Measurements from ENCODE around the gene PITPNC1. TPM values are rescaled to one million over a fixed set of nuclear protein-coding genes. Genes with fewer than 3 reads are reported as not detected.
"Not testable (repeated sequence)": the region's sequence is repeated elsewhere in the genome, so short reads cannot be mapped to it uniquely, and the experiment has no call there.

The PITPNC1 gene
- total RNA-seq, 1 donor from 2014 or later, result 7.3 TPM

DNA sequence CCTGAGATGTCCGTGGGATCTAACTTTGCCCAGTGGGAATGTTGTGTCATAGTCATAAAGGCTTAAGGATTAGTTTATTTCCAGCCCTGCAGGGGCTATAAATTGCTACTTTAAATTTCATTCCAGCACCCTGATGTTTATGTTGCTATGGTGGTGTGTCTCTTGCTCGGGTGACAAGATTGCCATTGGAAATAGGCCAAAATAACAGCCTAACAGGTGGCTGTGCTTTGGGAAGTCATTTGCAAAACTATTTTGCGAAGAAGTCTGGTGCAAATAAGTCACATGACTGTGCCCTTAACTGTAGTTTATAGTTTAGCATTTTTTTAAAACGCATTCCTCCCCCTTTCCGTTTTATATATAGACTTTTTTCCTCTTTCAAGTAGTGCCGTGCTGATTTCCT is 23.1 kb downstream of the PITPNC1 start:
- DNase-seq (ENCODE audit: low read depth, low spot score), result no peak

DNA sequence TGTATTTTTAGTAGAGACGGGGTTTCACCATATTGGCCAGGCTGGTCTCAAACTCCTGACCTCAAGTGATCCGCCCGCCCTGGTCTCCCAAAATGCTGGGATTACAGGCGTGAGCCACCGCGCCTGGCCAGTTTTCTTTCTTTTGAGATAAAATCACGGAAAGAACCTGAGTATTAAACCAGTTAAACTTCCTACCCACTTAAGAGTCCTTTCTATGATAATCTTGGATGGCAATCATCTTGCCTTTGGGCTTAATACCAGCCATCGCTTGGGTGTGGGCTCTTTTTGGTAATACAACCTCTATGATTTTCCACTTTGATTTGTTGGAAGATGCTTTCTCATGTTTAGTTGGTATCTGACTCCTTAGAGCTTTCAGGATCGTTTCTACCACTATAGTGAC is 24.0 kb downstream of the PITPNC1 start:
- DNase-seq (ENCODE audit: low read depth, low spot score), result no peak

DNA sequence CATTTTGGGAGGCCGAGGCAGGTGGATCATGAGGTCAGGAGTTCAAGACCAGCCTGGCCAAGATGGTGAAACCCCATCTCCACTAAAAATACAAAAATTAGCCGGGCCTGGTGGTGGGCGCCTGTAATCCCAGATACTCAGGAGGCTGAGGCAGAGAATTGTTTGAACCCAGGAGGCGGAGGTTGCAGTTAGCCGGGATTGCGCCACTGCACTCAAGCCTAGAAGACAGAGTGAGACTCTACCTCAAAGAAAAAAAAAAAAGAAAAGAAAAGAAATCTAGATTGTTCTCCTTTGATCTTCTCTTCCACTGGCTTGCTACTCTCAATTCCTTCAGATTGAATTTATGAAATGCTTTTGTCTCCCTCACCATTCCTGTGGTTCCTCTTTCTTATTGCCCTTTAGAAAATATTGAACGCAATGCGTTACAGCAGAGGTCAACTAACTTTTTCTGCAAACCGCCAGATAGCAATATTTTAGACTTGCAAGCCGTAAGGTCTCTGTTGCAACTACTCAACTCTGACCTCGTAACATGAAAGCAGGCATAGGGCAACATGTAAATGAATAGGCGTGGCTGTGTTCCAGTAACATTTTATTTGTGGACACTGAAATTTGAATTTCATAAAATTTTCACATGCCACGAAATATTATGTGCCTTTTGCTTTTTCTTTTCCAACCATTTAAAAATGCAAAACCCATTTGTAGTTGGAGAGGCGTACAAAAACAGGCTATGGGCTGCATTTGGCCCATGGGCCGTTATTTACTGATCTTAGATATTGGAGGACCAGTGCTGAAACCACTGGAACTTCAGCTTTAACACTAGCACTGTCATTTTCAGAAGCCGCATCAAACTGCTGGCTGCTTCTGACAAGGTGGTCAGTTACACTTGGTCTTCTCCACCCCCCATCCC is 24.8 kb downstream of the PITPNC1 start:
- DNase-seq (ENCODE audit: low read depth, low spot score), result no peak

DNA sequence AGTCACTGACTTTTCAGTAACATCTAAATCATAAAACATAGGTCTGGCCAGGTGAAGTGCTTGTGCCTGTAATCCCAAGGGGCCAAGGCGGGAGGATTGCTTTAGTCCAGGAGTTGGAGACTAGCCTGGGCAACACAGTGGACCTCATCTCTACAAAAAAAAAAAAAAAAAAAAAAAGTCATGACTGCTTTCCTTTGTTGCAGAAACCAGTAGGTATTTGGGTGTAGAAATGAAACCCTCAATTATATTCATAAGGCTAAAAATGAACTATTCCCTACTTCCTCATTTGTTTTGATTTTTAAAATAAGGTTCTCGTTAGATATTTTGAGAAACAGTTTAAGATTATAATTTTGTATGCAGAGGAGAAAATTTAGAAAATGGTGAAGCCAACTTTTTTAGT is 26.0 kb downstream of the PITPNC1 start:
- no peak for DNase-seq (ENCODE audit: low read depth, low spot score)

DNA sequence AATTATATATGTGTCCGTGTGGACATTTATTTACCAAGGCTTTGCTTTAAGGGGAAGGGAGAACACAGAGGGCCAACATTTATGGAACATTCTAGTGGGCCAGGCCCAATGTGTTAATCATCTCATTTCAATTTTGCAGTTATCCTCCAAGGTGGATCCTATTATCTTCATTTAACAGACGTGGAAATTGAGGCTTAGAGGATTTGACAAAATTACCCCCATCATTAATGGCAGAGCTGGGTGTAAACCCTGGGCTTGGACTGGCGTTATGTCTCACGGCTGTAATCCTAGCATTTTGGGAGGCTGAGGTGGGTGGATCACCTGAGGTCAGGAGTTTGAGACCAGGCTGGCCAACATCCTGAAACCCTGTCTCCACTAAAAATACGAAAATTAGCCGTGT is 26.4 kb downstream of the PITPNC1 start:
- no peak for DNase-seq (ENCODE audit: low read depth, low spot score)

DNA sequence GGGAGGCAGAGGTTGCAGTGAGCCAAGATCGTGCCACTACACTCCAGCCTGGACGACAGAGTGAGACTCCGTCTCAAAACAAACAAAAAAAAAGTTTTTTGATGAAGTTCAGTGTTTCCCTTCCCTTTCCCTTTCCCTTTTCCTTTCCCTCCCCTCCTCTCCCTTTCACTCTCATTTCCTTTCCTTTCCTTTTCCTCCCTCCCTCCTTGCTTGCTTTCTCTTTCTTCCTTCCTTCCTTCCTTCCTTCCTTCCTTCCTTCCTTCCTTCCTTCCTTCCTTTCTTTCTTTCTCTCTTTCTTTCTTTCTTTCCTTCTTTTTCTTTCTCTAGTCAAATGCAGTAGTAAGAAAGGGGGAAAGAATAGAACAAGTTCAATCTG is 31.4 kb downstream of the PITPNC1 start:
- DNase-seq (ENCODE audit: low read depth, low spot score), result not testable (repeated sequence)

DNA sequence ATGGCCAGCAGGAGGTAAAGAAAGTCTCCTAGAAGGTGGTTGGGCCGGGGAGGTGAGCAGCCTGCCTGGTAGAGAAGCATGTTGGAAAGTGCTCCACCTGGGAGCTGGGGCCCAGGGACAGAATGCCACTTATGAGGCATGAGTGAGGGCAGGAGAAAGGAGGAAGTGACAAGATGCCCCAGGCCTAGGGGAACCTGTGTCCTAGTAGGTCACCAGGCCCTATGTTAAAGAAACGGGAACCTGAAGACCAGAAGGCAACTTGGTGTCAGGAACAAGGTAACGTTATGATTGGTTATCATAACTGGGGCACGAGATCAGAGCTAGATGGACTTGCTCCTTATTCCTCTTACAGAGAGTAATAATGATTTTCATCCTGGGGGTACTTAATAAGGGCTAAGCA is 34.3 kb downstream of the PITPNC1 start:
- DNase-seq (ENCODE audit: low read depth, low spot score), result no peak

DNA sequence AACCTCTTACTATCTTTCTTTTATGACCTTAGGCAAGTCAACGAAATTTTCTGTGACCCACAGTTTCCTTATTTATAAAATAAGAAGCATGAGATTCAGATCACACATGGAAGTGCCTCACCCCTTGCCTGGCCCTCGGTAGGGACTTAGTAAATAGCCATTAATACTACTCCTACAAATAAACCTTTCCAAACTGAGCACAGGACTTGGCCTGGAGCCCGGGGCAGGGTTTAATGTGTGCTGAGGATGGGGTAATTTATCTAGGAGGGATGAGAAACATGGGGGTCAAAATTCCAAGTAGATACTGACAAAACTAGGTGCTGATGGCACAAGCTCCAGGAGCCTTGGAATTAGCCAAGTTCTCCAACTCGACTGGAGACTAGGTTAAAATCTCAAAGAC is 35.0 kb downstream of the PITPNC1 start:
- DNase-seq (ENCODE audit: low read depth, low spot score), result no peak

DNA sequence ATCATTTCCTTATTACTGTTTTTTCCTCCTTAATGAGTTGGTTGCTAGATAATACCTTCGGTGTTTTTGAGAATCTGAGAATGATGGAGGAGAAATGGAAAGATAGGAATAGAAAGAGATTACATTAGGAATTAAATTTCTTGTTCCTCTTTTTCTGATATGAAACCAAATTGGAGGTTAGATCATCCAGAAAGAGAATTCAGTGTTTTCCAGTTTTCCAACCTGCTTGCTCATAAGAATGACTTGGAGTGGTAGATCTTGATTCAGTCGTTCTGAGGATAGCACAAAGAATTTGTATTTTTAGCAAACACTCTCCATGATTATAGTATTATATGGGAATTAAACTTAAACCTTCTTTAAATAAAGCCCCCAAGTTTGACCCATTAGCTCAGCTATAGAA is 35.9 kb downstream of the PITPNC1 start:
- DNase-seq (ENCODE audit: low read depth, low spot score), result no peak

DNA sequence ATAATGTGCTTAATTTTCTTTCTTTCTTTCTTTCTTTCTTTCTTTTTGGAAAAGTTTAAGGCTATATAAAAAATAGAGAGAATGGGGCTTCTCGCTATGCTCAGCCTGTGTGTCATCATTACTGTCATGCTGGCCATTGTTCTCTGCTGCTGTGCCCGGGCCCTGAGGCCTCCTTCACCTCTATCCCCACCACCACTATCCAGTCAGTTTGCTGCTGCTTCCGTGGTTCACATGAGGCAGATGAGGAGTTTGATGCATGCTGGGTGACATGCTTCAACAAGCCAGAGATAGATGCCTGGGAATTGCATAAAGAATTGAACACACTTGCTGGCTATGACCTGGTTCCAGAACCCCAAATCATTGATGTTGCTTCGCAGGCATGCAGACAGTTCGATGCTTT is 36.3 kb downstream of the PITPNC1 start:
- DNase-seq (ENCODE audit: low read depth, low spot score), result no peak

DNA sequence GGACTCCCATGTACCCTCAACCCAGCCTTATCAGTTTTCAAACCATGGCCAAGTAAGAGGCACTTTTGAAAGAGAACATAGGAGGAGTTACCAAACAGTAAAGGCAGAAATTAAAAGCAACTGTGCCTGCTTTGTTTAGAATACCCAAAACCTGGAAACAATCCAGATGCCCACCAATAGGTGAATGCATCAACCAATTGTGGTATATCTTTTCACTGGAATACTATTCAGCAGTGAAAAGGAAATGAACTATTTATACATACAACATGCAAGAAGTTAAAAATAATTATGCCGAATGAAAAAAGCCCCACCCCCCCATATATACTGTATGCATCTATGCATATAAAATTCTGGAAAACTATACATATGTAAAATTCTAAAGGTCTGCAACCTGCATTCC is 37.0 kb downstream of the PITPNC1 start:
- no peak for DNase-seq (ENCODE audit: low read depth, low spot score)

DNA sequence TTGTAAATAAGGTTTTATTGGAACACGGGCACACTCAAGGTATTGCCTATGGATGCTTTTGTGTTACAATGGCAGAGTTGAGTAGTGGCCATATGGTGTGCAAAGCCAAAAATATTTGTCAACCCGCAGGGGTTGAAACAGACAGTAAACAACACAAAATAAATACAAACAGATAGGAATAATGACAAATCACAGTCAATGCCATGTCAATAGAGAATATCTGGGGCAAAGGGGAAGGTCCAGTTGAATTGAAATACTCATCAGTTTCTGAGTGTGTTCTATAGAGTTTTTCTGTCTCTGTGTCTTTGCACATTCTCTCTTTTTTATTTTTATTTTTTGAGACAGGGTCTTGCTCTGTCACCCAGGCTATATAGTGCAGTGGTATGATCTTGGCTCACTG is 37.5 kb downstream of the PITPNC1 start:
- DNase-seq (ENCODE audit: low read depth, low spot score), result no peak

DNA sequence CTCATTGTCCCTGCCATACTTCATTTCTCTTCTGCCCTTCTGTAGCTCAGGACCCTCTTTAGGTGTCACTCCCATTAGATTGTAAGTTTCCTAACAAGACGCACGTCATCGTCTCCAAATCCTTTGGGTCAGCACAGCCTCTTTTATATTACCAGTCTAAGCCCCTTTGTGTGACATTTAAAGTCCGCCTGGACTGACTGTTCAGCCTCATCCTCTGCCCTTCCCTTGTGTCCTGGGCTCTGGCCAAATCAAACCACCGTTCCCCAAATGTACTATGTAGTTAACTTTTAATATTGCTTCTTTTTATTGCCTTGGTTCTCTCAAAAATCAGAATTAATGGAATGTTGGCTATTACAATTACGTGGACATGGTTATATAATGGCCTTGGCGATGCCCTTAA is 38.2 kb downstream of the PITPNC1 start:
- no peak for DNase-seq (ENCODE audit: low read depth, low spot score)

DNA sequence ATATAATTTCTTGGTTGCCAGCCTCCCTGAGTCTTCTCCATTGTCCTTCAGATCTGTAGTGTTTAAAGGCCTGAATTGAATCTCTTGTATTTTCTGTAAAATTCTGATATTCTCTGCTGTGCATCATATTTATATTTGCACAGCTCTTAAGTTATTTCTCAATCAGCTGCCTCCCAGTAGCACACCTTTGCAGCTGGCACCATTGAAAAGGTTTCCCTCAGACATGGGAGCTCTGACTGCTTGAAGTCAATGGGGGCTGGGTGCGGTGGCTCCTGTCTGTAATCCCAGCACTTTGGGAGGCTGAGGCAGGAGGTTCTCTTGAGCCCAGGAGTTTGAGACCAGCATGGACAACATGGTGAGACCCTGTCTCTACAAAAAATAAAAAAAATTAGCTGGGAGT is 40.4 kb downstream of the PITPNC1 start:
- DNase-seq (ENCODE audit: low read depth, low spot score), result no peak

DNA sequence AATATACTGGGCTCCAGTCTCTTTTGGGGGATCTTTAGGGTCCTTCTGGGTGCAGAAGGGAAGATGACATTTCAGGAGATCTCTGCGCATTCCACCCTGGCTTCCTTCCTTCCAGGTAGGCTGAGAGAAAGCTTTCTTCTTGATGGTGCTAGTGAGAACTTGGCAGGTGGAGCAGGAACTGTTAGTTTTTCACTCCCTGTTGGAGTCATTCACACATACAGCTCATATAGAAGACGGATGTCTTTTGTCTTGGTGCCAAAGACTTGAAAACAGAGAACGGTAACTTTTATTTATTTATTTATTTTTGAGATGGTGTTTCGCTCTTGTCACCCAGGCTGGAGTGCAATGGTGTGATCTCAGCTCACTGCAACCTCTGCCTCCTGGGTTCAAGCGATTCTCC is 43.9 kb downstream of the PITPNC1 start:
- DNase-seq (ENCODE audit: low read depth, low spot score), result no peak

DNA sequence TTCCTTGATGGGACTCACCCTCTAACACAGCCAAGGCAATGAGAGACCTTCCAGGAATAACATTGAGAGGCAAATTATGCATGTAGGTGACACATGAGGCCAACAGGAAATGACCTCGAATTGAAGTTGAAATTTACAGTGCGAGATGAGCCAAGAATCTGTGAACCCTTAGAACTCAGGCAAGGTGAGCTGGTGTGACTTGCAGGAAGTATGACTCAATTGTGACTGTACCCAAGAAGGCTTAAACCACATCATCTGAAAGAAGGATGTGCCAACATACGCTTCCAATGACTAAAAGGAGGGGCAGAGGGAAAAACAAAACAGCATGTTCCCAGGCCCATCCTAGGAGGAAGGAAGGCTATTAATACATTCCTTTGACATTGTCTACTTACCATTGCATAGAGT is 44.8 kb downstream of the PITPNC1 start:
- DNase-seq (ENCODE audit: low read depth, low spot score), result peak; percentile 58

DNA sequence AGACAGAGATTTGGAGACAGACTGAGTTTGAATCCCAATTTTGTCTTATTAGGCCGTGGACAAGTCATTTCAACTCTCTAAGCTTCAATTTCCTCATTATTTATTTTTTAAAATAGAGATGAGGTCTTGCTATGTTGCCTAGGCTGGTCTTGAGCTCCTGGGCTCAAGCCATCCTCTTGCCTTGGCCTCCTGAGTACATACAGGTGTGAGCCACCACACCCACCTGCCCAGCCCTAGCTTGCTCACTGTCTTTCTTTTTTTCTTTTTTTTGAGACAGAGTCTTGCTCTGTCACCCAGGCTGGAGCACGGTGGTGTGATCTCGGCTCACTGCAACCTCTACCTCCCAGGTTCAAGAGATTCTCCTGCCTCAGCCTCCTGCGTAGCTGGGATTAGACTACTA is 45.2 kb downstream of the PITPNC1 start:
- not testable (repeated sequence) for DNase-seq (ENCODE audit: low read depth, low spot score)

DNA sequence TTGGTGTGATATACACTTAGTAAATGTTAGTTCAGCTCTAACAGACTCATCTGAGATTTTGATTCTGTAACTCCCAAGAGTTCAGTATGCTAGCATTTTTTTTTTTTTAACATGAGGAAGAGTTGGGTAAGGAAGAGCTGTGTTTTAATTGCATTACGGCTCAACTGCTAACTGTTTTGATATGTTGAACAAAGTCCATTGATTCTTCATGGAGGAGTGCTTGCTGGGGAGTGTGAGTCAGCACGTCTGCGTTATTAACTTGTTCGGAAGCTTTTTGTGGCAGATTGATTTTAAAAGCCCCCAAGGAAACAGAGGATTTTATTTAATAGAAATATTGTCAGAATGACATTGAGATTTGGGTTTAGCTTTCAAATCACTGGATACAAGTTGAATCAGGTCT is 45.8 kb downstream of the PITPNC1 start:
- DNase-seq (ENCODE audit: low read depth, low spot score), result no peak

DNA sequence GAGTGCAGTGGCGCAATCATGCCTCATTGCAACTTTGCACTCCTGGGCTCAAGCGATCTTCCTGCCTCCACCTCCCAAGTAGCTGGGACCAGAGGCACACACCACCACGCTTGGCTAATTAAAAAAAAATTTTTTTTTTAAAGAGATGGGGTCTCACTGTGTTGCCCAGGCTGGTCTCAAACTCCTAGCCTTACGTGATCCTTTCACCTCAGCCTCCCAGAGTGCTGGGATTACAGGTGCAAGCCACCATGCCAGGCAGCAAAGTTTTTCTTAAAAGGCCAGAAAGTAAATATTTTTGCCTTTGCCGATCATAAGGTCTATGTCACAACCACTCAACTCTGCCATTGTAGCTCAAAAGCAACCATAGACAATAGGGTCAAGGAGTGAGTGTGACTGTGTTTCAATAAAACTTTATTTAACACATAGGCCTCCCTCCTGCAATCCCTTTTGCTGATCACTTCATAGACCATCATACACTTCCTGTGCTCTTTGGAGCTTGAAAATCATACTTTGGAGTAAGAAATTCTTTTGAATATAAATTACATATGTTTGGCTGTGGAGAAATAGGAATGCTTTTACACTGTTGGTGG is 48.6 kb downstream of the PITPNC1 start:
- no peak for DNase-seq (ENCODE audit: low read depth, low spot score)

DNA sequence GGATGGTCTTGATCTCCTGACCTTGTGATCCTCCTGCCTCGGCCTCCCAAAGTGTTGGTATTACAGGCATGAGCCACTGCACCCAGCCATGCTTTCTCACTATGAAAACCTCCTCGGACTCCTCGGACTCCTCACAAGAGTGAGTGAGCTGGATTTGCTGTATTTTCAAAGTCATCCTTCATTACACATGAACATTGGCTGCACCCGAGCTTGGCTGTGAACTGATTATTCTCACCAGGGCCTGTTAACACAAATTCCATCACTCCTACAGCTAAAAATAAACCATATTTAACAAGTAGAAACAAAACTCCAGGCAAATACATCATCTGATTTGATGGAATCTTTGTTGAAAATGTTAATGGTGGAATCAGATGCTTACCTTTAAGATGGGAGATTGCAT is 50.3 kb downstream of the PITPNC1 start:
- DNase-seq (ENCODE audit: low read depth, low spot score), result no peak

DNA sequence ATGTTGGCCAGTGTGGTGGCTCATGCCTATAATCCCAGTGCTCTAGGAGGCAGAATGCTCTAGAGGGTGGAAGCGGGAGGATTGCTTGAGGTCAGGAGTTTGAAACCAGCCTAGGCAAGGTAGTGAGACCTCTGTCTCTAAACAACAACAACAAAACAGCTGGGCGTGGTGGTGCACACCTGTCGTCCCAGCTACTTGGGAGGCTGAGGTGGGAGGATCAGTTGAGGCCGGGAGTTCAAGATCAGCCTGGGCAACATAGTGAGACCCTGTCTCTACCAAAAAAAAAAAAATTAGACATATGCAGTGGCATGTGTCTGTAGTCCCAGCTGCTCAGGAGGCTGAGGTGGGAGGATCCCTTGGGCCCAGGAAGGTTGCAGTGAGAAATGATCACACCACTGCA is 53.4 kb downstream of the PITPNC1 start:
- not testable (repeated sequence) for DNase-seq (ENCODE audit: low read depth, low spot score)

DNA sequence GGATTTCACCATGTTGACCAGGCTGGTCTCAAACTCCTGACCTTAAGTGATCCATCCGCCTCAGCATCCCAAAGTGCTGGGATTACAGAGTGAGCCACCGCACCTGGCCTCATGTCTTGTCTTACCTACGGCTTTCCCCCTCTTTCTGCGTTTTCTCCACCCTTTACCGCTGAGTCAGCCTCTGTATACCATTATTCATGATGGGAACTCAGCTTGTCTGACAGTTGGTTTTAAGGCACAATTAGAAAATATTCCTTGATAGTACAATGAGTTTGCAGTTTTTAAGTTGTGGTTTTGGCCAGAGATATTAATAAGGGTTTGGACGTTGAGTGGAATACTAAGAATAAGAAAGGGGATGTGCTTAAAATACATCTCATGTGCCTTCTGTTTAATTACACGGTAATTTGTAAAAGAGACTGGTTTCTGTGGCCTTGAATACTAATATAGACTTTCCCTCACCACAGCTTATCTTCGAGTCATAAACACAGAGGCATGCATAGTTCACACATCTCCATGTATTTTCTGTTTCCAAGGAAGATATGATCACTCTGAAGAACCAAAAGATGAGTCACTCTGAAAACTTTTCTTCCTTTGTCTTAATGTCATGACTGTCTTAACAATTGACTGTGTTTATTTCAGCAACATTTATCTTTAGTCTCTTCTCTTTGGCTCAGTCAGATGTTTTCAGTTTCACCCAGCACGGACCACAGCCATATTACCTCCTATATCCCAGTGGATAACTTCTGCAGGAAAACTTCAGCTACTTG is 54.4 kb downstream of the PITPNC1 start:
- DNase-seq (ENCODE audit: low read depth, low spot score), result no peak
